NB4 (cell line): Measurements from ENCODE around the gene MMAB.

Experiments
- DNase-seq: peaks from one replicate; pipeline ENCODE4 v3.0.0; 2010; ENCODE audit warnings: low read depth
- H3K4me3 ChIP-seq: one replicate; pipeline ENCODE4 v1.5.1; 2011; ENCODE audit warnings: mild to moderate bottlenecking, low read depth, low read length, moderate library complexity
- MYC ChIP-seq: IDR thresholded peaks from 2 replicates; pipeline ENCODE4 v1.6.1; 2011; ENCODE audit warnings: low read depth, low read length
- POLR2A ChIP-seq: IDR thresholded peaks from 2 replicates; pipeline ENCODE4 v1.6.1; 2011; ENCODE audit warnings: mild to moderate bottlenecking; ENCODE audit not compliant: insufficient read length; ENCODE audit errors: extremely low read depth
- TF ChIP-seq, protein P1 (sequence below): IDR thresholded peaks from 2 replicates; pipeline ENCODE4 v1.6.1; 2011; ENCODE audit warnings: low read depth, low read length
- TF ChIP-seq, protein P2 (sequence below): IDR thresholded peaks from one replicate; pipeline ENCODE4 v1.5.1; 2012; ENCODE audit warnings: low read depth, low read length

MMAB gene

DNA sequence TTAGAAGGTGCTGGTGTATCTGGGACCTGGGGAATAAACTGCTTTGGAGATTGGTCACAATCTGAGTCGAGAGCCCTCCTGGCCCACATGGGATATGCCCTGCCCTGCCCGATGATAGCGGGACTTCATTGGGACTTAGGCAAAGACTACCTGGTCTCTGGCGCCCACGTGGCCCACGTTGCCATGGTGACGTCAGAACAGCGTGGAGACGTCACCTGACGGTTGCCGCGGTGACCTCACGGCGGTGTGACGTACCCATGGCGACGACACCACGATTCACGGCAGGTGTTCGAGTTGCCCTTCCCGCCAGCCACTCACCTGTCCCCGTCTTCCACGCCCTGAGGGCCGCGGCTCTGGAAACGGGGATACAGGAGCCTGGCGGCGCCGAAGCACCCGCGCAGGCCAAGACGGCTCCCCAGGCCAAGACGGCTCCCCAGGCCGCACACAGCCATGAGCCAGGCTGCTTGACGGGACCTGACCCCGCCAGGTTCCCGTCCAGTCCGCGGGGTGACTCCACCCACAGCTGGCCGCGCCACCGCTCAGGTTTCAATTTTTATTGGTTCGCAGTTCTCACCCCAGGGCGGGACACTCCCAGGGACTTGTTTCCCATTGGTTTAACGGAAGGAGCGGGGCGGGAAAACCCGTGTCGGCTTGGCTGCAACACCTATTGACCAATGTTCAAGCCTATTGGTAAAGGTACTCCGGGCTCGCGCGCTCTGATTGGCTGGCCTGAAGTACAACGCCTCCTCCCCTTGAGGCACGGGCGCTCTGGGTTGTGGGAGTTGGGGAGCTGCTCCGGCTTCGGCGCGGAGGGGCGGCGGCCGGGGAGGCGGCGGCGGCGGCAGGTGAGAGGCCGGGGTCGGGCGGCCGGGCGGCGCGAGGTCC lies at the start of gene MMAB, which contains the start of gene MVK:
MMAB (minus strand) TSS at position 476 of the 885 bp plus-strand sequence; CDS start at position 452, 24 bp downstream.
MVK (plus strand) TSS at position 766 of the 885 bp plus-strand sequence. CDS start 1,029 bp downstream, outside the sequence.
- peak within 1 kb of the TSS; percentile 94 for H3K4me3 ChIP-seq
- peak; percentile 100 for DNase-seq
- TF ChIP-seq, protein P1, sequence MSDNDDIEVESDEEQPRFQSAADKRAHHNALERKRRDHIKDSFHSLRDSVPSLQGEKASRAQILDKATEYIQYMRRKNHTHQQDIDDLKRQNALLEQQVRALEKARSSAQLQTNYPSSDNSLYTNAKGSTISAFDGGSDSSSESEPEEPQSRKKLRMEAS: peak; percentile 99
- TF ChIP-seq MYC (peak; percentile 94), POLR2A (peak; percentile 76)
- TF ChIP-seq, protein P2, sequence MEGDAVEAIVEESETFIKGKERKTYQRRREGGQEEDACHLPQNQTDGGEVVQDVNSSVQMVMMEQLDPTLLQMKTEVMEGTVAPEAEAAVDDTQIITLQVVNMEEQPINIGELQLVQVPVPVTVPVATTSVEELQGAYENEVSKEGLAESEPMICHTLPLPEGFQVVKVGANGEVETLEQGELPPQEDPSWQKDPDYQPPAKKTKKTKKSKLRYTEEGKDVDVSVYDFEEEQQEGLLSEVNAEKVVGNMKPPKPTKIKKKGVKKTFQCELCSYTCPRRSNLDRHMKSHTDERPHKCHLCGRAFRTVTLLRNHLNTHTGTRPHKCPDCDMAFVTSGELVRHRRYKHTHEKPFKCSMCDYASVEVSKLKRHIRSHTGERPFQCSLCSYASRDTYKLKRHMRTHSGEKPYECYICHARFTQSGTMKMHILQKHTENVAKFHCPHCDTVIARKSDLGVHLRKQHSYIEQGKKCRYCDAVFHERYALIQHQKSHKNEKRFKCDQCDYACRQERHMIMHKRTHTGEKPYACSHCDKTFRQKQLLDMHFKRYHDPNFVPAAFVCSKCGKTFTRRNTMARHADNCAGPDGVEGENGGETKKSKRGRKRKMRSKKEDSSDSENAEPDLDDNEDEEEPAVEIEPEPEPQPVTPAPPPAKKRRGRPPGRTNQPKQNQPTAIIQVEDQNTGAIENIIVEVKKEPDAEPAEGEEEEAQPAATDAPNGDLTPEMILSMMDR: no peak

DNA sequence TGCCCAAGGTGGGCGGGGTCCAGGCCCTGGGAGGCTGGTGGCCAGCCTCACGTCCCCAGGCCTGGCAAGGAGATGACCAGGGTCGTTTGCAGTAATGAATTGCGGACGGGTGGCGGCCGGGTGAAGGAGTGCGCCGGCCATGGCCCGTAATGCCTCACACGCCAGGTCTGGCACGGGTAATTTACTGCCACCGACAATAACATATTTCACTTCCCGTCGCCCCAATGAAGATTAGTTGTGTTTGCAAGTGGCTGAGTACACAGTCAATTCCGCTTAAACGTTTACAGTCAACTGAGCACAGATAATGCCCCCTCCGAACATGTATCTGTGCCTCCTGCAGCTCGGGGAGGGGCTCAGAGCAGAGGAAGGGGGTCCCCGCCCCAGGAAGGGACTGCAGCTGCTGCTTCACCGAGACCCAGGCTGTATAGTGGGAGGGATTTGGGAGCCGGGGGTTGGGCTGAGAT lies 48.6 kb upstream of the MMAB start:
- TF ChIP-seq MYC (no peak), POLR2A (no peak)
- TF ChIP-seq, protein P1: no peak
- TF ChIP-seq, protein P2: no peak
- no peak for DNase-seq
- no peak overlapping the region for H3K4me3 ChIP-seq

DNA sequence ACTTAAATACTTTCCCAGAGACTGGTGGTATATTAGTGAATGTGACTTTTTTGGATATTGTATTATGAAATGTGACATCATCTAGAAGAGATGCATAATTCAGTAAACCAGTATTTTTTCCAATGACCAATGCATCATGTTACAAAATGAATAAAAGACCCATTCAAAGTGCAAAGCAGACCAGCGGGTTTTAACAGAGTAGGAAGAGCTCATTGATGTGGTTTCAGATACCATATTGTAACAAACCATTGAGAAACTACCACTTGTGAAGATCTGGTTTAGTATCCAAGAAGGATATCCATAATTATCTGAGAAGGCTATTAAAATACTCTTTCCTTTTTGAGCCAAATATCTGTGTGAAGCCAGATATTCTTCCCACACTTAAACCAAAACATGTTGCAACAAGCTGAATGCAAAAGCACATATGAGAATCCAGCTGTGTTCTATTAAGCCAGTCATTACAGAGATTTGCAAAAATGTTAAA lies 47.9 kb upstream of the MMAB start:
- DNase-seq: no peak
- no peak overlapping the region for H3K4me3 ChIP-seq

DNA sequence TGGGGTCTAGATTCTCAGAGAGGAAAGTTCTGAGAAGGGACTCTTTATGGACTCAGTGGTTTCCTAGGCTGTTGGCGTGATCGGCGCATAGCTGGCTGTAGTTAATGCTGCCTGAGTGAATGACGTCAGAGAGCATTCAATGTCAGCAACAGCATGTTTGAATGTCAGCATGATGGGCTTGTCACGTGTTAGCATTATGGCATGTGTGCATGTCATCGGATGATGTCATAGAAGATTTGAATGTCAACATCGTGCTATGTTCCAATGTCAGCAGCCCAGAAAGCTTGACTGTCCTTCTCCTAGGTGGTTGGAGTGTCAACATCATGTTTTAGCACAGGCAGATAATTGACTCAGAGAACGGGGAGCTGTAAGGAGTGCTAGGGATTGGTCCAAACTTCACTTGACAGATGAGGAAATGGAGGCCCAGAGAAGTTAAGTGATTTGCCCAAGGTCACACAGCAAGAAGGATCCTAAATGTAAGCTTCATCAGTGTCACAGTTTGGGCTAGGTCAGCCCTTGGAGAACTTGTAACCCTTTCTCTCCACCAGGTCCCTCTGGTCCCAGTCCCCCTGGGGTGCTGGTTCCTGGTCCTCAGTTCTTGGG lies 45.8 kb upstream of the MMAB start:
- DNase-seq: no peak
- H3K4me3 ChIP-seq: no peak overlapping the region
- no peak for TF ChIP-seq POLR2A
- TF ChIP-seq, protein P2: no peak
- no peak for TF ChIP-seq MYC
- TF ChIP-seq, protein P1: no peak

More for the DNA sequence above, 47.9 kb upstream of the MMAB start:
- TF ChIP-seq MYC (no peak), POLR2A (no peak)
- TF ChIP-seq, protein P1: no peak
- TF ChIP-seq, protein P2: no peak

DNA sequence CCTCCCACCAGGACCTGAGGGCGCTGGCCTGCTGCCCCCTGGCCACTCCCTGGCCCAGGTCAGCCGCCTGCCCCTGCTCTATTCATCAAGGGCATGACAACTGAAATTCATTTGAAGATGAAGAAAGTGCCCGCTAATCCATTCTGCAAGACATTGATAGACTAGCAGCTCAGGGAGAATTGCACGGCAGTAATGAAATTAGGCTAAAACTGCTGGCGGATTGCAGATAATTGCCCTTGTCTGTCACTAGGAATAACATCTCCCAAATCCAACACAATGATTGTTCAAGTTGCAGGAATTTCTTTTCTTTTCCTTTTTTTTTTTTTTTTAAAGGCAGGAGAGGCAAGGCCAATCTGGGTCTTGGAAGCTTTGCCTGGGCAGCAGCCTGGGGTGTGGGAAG lies 44.8 kb upstream of the MMAB start:
- TF ChIP-seq POLR2A (no peak), MYC (no peak)
- TF ChIP-seq, protein P1: no peak
- TF ChIP-seq, protein P2: no peak
- DNase-seq: no peak

More for the DNA sequence above, 44.8 kb upstream of the MMAB start:
- H3K4me3 ChIP-seq: no peak overlapping the region
